ENCODE measurements around the gene LBH.

The LBH gene

GRCh38 chr2:30231212-30231995, at the start of gene LBH:
Gene LBH (plus strand): TSS chr2:30231534. CDS start chr2:30231739, 205 bp downstream.
- peak; percentile 71 to 73 for DNase-seq

- DNase-seq: no peak
Measured at GRCh38 chr2:30184035-30184434, 47.3 kb upstream of the LBH start.

- DNase-seq: no peak
Measured at GRCh38 chr2:30185178-30185577, 46.2 kb upstream of the LBH start.

GRCh38 chr2:30188292-30188691, 43.0 kb upstream of the LBH start:
- DNase-seq: no peak

GRCh38 chr2:30190637-30191036, 40.7 kb upstream of the LBH start:
- DNase-seq: no peak

GRCh38 chr2:30191107-30191506, 40.2 kb upstream of the LBH start:
- no peak for DNase-seq

- no peak for DNase-seq
Measured at GRCh38 chr2:30191819-30192271, 39.5 kb upstream of the LBH start.

GRCh38 chr2:30192314-30192713, 39.0 kb upstream of the LBH start:
- no peak for DNase-seq

- DNase-seq: no peak
Measured at GRCh38 chr2:30193104-30193681, 38.1 kb upstream of the LBH start.

GRCh38 chr2:30194421-30194820, 36.9 kb upstream of the LBH start:
- no peak for DNase-seq

GRCh38 chr2:30195016-30195415, 36.3 kb upstream of the LBH start:
- no peak for DNase-seq

GRCh38 chr2:30197570-30198192, 33.7 kb upstream of the LBH start:
- no peak for DNase-seq

- DNase-seq: no peak
Measured at GRCh38 chr2:30201990-30202389, 29.3 kb upstream of the LBH start.

GRCh38 chr2:30203156-30203555, 28.2 kb upstream of the LBH start:
- no peak for DNase-seq

- DNase-seq: no peak
Measured at GRCh38 chr2:30204281-30204680, 27.1 kb upstream of the LBH start.

GRCh38 chr2:30205456-30205855, 25.9 kb upstream of the LBH start:
- DNase-seq: no peak

GRCh38 chr2:30206461-30207430, 24.6 kb upstream of the LBH start:
- DNase-seq: no peak

GRCh38 chr2:30208453-30208852, 22.9 kb upstream of the LBH start:
- DNase-seq: peak in 1 of 2 experiments; percentile 32

- DNase-seq: no peak
Measured at GRCh38 chr2:30209227-30209626, 22.1 kb upstream of the LBH start.

GRCh38 chr2:30213326-30213725, 18.0 kb upstream of the LBH start:
- no peak for DNase-seq

GRCh38 chr2:30213907-30214463, 17.3 kb upstream of the LBH start:
- no peak for DNase-seq

GRCh38 chr2:30216157-30216556, 15.2 kb upstream of the LBH start:
- no peak for DNase-seq

Measured in NCI-H1930 (cell line).